HEK293 (cell line): ENCODE results near the gene MIF4GD.

Experiments used
- YY1 ChIP-seq: fragments of 450-650 bp; formaldehyde crosslinking; IDR thresholded peaks from 2 replicates; pipeline ENCODE4 v1.5.1; 2018; ENCODE audit warnings: missing biosample characterization, missing genetic modification characterization
- ZBTB1 ChIP-seq: fragments of 450-650 bp; formaldehyde crosslinking; IDR thresholded peaks from 2 replicates; pipeline ENCODE4 v1.5.1; 2016; ENCODE audit warnings: missing biosample characterization, missing genetic modification characterization
- ZNF202 ChIP-seq: fragments of 450-650 bp; formaldehyde crosslinking; IDR thresholded peaks from 2 replicates; pipeline ENCODE4 v1.5.1; 2016; ENCODE audit warnings: missing biosample characterization, missing genetic modification characterization, borderline replicate concordance
- ZNF24 ChIP-seq: fragments of 450-650 bp; formaldehyde crosslinking; IDR thresholded peaks from 2 replicates; pipeline ENCODE4 v1.5.1; 2016; ENCODE audit warnings: missing biosample characterization, missing genetic modification characterization
- ZNF354C ChIP-seq: fragments of 450-650 bp; formaldehyde crosslinking; IDR thresholded peaks from 2 replicates; pipeline ENCODE4 v1.5.1; 2016; ENCODE audit warnings: missing biosample characterization, missing genetic modification characterization, low read depth, borderline replicate concordance
- ZSCAN16 ChIP-seq: fragments of 450-650 bp; formaldehyde crosslinking; IDR thresholded peaks from 2 replicates; pipeline ENCODE4 v1.5.1; 2016; ENCODE audit warnings: missing biosample characterization, missing genetic modification characterization
- TF ChIP-seq, protein P1 (sequence below): fragments of 450-650 bp; formaldehyde crosslinking; IDR thresholded peaks from 2 replicates; pipeline ENCODE4 v1.5.1; 2016; ENCODE audit warnings: missing biosample characterization, missing genetic modification characterization

DNA sequence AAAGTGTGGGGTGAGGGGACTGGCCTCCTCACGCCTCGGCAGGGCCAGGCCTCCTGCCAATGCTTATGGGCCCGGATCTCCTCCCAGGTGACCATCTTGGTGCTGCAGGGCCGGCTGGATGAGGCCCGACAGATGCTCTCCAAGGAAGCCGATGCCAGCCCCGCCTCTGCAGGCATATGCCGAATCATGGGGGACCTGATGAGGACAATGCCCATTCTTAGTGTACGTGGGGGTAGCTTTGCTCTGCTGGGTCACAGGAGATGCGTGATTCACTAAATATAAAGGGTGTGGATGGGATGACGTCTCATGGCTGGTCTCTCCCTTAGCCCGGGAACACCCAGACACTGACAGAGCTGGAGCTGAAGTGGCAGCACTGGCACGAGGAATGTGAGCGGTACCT, 46.0 kb downstream of the MIF4GD start:
- TF ChIP-seq ZSCAN16 = no peak
- TF ChIP-seq, protein P1, sequence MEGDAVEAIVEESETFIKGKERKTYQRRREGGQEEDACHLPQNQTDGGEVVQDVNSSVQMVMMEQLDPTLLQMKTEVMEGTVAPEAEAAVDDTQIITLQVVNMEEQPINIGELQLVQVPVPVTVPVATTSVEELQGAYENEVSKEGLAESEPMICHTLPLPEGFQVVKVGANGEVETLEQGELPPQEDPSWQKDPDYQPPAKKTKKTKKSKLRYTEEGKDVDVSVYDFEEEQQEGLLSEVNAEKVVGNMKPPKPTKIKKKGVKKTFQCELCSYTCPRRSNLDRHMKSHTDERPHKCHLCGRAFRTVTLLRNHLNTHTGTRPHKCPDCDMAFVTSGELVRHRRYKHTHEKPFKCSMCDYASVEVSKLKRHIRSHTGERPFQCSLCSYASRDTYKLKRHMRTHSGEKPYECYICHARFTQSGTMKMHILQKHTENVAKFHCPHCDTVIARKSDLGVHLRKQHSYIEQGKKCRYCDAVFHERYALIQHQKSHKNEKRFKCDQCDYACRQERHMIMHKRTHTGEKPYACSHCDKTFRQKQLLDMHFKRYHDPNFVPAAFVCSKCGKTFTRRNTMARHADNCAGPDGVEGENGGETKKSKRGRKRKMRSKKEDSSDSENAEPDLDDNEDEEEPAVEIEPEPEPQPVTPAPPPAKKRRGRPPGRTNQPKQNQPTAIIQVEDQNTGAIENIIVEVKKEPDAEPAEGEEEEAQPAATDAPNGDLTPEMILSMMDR = no peak
- no peak for TF ChIP-seq ZNF202 (tag by site-specific recombination)
- no peak for TF ChIP-seq ZNF354C
- TF ChIP-seq YY1 (tag by site-specific recombination) = no peak
- no peak for TF ChIP-seq ZNF24 (tag by site-specific recombination)
- TF ChIP-seq ZBTB1 (tag by site-specific recombination) = no peak
